ENCODE data around the gene UBTF. TPM values are rescaled to one million over a fixed set of nuclear protein-coding genes. Genes with fewer than 3 reads are reported as not detected.
"Not testable (repeated sequence)": the region's sequence is repeated elsewhere in the genome, so short reads cannot be mapped to it uniquely, and the experiment has no call there.

The UBTF gene
- total and polyA plus RNA-seq, 2 of the 8 experiments (the other 6 are each of a cell fraction or from before 2014, with no cell fraction given) = 14.7 to 106 TPM

GRCh38 chr17:44241106-44241624 is 21.7 kb upstream of the UBTF start:
- Histone ChIP-seq H2AK5ac (ENCODE audit: low read depth, low read length) (no peak overlapping the region), H3K4me3 (ENCODE audit: extremely low read depth in 1 of 4, insufficient read depth in 2 of 4, low read depth in 3 of 4, low read length in 4 of 4) (no peak overlapping the region), H3K23ac (ENCODE audit: insufficient read length) (no peak overlapping the region), H4K20me1 (replicated peaks in 1 of 2; ENCODE audit: control insufficient read depth in 1 of 2, insufficient read depth in 2 of 2, low read length in 2 of 2) (no peaks in the 10 kb centered on the region), H3K23me2 (ENCODE audit: low read depth, low read length) (no peaks in the 10 kb centered on the region; the same call in 1 of the 2 replicates), H3K56ac (replicated peaks; ENCODE audit: insufficient read length, low read depth, low read length) (no peak overlapping the region), H2AFZ (ENCODE audit: low read length) (no peak overlapping the region), H4K5ac (ENCODE audit: insufficient read length, low read depth, low read length) (no peak overlapping the region), H3K4me2 (ENCODE audit: insufficient read depth in 1 of 2, low read depth in 2 of 2, low read length in 2 of 2) (no peak overlapping the region), H2BK120ac (replicated peaks; ENCODE audit: low read depth, low read length) (no peak overlapping the region), H3K36me3 (ENCODE audit: control insufficient read depth in 2 of 4, insufficient read depth in 4 of 4, low read length in 3 of 4) (no peaks in the 10 kb centered on the region), H3K9me3 (ENCODE audit: insufficient read depth in 2 of 2, low read depth in 1 of 2, low read length in 1 of 2) (peaks cover 0 to 6% of the 10 kb centered on the region in 2 experiments; a peak in 1 of 4 replicates), H4K8ac (ENCODE audit: extremely low read depth, insufficient read depth, low read length) (no peak overlapping the region), H4K91ac (replicated peaks; ENCODE audit: insufficient read length, low read length) (no peak overlapping the region), H3K4ac (replicated peaks; ENCODE audit: insufficient read length, low read depth, low read length) (no peak overlapping the region), H2BK20ac (ENCODE audit: low read length) (no peak overlapping the region), H2BK12ac (ENCODE audit: low read depth, low read length) (no peak overlapping the region), H3K27ac (ENCODE audit: low read depth, low read length) (no peak overlapping the region), H3K79me1 (ENCODE audit: low read depth, low read length) (no peaks in the 10 kb centered on the region), H2BK5ac (ENCODE audit: low read depth, low read length) (no peak overlapping the region), H3K27me3 (replicated peaks in 1 of 4; ENCODE audit: control insufficient read depth in 3 of 4, extremely low read depth in 1 of 4, insufficient read depth in 3 of 4, low read length in 3 of 4) (no peaks in the 10 kb centered on the region), H3K4me1 (replicated peaks in 1 of 4; ENCODE audit: control insufficient read depth in 3 of 4, insufficient read depth in 4 of 4, low read length in 3 of 4) (peaks cover 0 to 3% (median 0%) of the 10 kb centered on the region in 4 experiments; a peak in 1 of 7 replicates), H3K79me2 (ENCODE audit: control insufficient read depth in 1 of 2, insufficient read depth in 2 of 2, low read length in 2 of 2) (no peaks in the 10 kb centered on the region), H3K18ac (ENCODE audit: extremely low read depth, low read length) (no peak overlapping the region), H2BK15ac (ENCODE audit: low read length) (no peak overlapping the region), H3K14ac (ENCODE audit: insufficient read length) (no peak overlapping the region), H3K9ac (replicated peaks in 1 of 4; ENCODE audit: extremely low read depth in 1 of 4, low read depth in 3 of 4, low read length in 3 of 4) (no peak overlapping the region)
- ChIA-PET CTCF (ENCODE audit: partially characterized antibody) (interaction anchor here (0.5 to 1.4 kb wide), 3 partner anchors 69 to 135 kb away, joined by 3 read pairs; no protein-coding TSS in a partner anchor), POLR2A (ENCODE audit: partially characterized antibody) (interaction anchor here (0.8 to 1.4 kb wide), 2 partner anchors 83 to 119 kb away, joined by 3 to 4 read pairs; no protein-coding TSS in a partner anchor)
- DNase-seq (ENCODE audit: low read depth in 1 of 2, low spot score in 2 of 2) = no peak
- 88% methylated on average over 6 of the region's 6 CpGs; no CpG with 5 or more reads in 1 of the 2 experiments for WGBS, 2 experiments (ENCODE audit: extremely low coverage in 1 of 2, insufficient coverage in 1 of 2, insufficient read length in 1 of 2, insufficient replicate concordance in 2 of 2, low coverage in 1 of 2, low lambda C conversion rate in 2 of 2, missing lambda C conversion rate in 1 of 2)
- TF ChIP-seq BACH1 (IDR thresholded peaks at IDR 0.05; ENCODE audit: low read length) = no peak
- FAIRE-seq = no peak

DNA sequence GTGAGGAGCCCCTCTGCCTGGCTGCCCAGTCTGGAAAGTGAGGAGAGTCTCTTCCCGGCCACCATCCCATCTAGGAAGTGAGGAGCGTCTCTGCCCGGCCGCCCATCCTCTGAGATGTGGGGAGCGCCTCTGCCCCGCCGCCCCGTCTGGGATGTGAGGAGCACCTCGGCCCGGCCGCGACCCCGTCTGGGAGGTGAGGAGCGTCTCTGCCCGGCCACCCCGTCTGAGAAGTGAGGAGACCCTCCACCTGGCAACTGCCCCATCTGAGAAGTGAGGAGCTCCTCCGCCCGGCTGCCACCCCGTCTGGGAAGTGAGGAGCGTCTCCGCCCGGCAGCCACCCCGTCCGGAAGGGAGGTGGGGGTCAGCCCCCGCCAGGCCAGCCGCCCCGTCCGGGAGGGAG is 18.4 kb upstream of the UBTF start:
- POLR2A ChIA-PET (ENCODE audit: partially characterized antibody); H4K91ac ChIP-seq (replicated peaks; ENCODE audit: insufficient read length, low read length); H3K14ac ChIP-seq (ENCODE audit: insufficient read length); FAIRE-seq; H3K18ac ChIP-seq (ENCODE audit: extremely low read depth, low read length); H3K56ac ChIP-seq (replicated peaks; ENCODE audit: insufficient read length, low read depth, low read length); H3K9ac ChIP-seq (replicated peaks in 1 of 4; ENCODE audit: extremely low read depth in 1 of 4, low read depth in 3 of 4, low read length in 3 of 4); H3K9me3 ChIP-seq (ENCODE audit: insufficient read depth in 2 of 2, low read depth in 1 of 2, low read length in 1 of 2); H3K36me3 ChIP-seq (ENCODE audit: control insufficient read depth in 2 of 4, insufficient read depth in 4 of 4, low read length in 3 of 4); CTCF ChIA-PET (ENCODE audit: partially characterized antibody); H4K5ac ChIP-seq (ENCODE audit: insufficient read length, low read depth, low read length); H3K4me3 ChIP-seq (ENCODE audit: extremely low read depth in 1 of 4, insufficient read depth in 2 of 4, low read depth in 3 of 4, low read length in 4 of 4); H2BK5ac ChIP-seq (ENCODE audit: low read depth, low read length); H2BK120ac ChIP-seq (replicated peaks; ENCODE audit: low read depth, low read length); H3K79me1 ChIP-seq (ENCODE audit: low read depth, low read length); H4K20me1 ChIP-seq (replicated peaks in 1 of 2; ENCODE audit: control insufficient read depth in 1 of 2, insufficient read depth in 2 of 2, low read length in 2 of 2); H3K4me1 ChIP-seq (replicated peaks in 1 of 4; ENCODE audit: control insufficient read depth in 3 of 4, insufficient read depth in 4 of 4, low read length in 3 of 4); H3K27ac ChIP-seq (ENCODE audit: low read depth, low read length); H2AK5ac ChIP-seq (ENCODE audit: low read depth, low read length); H2BK15ac ChIP-seq (ENCODE audit: low read length); H3K79me2 ChIP-seq (ENCODE audit: control insufficient read depth in 1 of 2, insufficient read depth in 2 of 2, low read length in 2 of 2); H3K23ac ChIP-seq (ENCODE audit: insufficient read length); H2BK20ac ChIP-seq (ENCODE audit: low read length); H3K4ac ChIP-seq (replicated peaks; ENCODE audit: insufficient read length, low read depth, low read length); H3K27me3 ChIP-seq (replicated peaks in 1 of 4; ENCODE audit: control insufficient read depth in 3 of 4, extremely low read depth in 1 of 4, insufficient read depth in 3 of 4, low read length in 3 of 4); H2AFZ ChIP-seq (ENCODE audit: low read length); H2BK12ac ChIP-seq (ENCODE audit: low read depth, low read length); DNase-seq (ENCODE audit: low read depth in 1 of 2, low spot score in 2 of 2); H3K23me2 ChIP-seq (ENCODE audit: low read depth, low read length); H3K4me2 ChIP-seq (ENCODE audit: insufficient read depth in 1 of 2, low read depth in 2 of 2, low read length in 2 of 2); H4K8ac ChIP-seq (ENCODE audit: extremely low read depth, insufficient read depth, low read length): not testable (repeated sequence)
- 100% methylated on average over 9 of the region's 28 CpGs; no CpG with 5 or more reads in 1 of the 2 experiments for WGBS, 2 experiments (ENCODE audit: extremely low coverage in 1 of 2, insufficient coverage in 1 of 2, insufficient read length in 1 of 2, insufficient replicate concordance in 2 of 2, low coverage in 1 of 2, low lambda C conversion rate in 2 of 2, missing lambda C conversion rate in 1 of 2)
